MV-4-11 (cell line): ENCODE measurements around the gene AUTS2.

ENCODE experiments used
- DNase-seq: peaks from one replicate; lab custom pipeline; 2025; lab: John Stamatoyannopoulos, UW

Gene AUTS2

DNA sequence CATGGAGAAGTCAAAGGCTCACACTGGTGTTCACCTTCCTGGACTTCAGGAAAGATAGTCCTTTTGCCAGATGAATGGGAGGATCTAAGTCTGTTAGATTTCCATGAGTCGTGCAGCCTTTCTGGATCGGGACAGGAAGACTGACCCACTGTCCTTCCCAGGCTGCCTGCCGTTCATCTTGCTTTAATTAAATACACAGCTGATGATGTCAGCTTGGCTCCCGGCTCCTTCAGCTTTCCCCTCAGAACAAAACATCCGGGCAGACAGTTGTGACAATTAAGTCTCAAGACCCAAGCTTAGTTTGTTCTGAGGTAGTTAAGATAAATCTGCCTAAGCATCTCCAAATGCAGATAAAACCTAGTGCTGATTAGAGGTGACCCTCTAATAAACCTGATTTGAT is 58.6 kb downstream of the AUTS2 start:
- DNase-seq, result no peak

GRCh38 chr7:69657331-69657730 is 59.1 kb downstream of the AUTS2 start:
- DNase-seq, result no peak

DNA sequence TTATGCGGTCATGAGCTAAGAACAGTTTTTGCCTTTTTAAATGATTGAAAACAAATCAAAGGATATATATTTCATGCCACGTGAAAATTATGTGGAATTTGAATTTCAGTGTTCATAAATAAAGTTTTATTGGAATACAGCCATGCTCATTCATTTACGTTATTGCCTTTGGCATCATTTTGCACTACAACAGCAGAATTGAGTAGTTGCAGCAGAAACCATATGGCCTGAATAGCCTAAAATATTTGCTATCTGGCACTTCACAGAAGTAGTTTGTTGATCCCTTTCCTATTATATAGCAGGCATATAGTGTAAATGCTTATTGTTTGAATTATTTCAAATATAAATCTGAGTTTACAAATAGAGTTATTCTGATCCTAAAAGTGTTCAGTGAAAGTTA is 59.7 kb downstream of the AUTS2 start:
- DNase-seq, result no peak

DNA sequence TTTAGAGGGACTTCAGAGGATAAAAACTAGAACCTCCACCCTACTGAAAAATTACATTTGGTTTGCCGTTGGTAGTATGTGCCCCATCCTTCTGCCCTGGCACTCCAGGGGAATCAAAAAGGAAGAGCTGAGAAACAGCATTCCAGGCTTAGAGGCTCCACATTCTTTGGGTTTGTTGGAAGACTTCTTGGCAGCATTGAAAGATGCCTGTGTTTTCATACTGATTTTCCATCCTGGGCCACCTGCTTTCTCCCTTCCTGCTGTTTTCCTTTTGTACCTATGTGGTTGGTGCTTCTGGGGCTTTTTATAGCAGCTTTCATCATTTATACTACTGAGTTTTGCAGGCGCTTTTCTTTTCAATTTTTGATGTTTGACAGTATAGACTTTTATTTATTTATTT is 61.7 kb downstream of the AUTS2 start:
- DNase-seq, result no peak

- DNase-seq, result no peak
Measured at GRCh38 chr7:69661342-69661741, 63.1 kb downstream of the AUTS2 start.

GRCh38 chr7:69663911-69664832 is 65.9 kb downstream of the AUTS2 start:
- no peak for DNase-seq

DNA sequence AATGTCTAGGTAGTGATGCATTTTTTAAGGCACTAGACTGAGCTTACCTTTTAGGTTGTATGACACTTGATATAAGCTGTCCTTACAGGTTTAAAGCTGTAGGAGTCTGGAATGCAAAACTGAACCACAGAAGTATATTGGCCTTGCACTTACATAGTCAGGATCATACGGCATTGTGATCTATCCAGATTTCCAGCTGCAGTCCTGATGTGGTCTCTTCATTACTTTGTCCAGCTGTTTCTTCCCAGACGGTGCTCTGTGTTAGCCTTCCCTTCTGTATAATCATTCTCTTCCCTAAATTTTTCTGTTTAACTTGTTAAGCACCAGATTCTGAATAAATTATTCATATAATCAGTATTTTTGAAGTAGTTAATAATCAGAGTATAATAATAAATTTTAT is 67.1 kb downstream of the AUTS2 start:
- no peak for DNase-seq

- DNase-seq, result no peak
Measured at GRCh38 chr7:69668339-69668870, 70.1 kb downstream of the AUTS2 start.

- no peak for DNase-seq
Measured at GRCh38 chr7:69670701-69671100, 72.4 kb downstream of the AUTS2 start.

GRCh38 chr7:69673074-69673473 is 74.8 kb downstream of the AUTS2 start:
- DNase-seq, result no peak

- DNase-seq, result no peak
Measured at GRCh38 chr7:69674701-69675182, 76.5 kb downstream of the AUTS2 start.

GRCh38 chr7:69676247-69676646 is 78.0 kb downstream of the AUTS2 start:
- DNase-seq, result no peak

DNA sequence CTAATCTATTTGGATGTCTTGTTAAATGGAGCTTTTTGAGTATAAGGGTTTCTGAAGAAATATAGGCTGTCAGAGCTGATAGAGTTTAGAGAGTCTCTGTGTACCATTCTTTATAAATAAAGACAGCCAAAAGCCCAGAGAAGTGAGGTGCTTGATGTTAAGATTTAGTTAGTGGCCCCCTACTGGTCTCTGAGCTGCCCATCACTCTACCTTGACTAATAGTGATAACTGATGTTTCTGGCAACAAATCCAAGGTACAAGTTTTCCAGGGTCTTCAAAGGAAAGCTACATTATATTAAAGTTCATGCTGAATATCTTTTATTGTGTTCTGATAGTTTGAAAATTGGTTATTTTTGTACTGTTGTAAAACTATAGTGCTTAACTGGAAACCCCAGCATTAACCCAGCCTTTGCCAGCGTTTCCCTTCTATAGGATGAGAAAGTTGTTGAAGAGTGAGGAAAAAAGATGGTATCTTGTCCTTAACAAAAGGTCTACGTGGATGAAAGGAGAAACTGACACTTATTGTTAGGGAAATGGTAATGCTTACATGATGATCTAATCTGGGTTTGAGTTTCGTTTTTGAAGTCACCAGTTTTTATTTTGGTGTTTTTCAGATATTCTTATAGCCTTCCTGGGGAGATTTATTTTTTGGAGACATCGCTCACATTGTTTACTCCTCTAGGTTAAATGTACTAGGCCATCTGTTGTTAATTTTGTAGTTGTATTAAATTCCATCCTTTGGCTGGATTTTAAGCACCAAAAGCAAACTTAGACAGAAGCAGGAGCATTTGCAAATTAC is 79.0 kb downstream of the AUTS2 start:
- no peak for DNase-seq

DNA sequence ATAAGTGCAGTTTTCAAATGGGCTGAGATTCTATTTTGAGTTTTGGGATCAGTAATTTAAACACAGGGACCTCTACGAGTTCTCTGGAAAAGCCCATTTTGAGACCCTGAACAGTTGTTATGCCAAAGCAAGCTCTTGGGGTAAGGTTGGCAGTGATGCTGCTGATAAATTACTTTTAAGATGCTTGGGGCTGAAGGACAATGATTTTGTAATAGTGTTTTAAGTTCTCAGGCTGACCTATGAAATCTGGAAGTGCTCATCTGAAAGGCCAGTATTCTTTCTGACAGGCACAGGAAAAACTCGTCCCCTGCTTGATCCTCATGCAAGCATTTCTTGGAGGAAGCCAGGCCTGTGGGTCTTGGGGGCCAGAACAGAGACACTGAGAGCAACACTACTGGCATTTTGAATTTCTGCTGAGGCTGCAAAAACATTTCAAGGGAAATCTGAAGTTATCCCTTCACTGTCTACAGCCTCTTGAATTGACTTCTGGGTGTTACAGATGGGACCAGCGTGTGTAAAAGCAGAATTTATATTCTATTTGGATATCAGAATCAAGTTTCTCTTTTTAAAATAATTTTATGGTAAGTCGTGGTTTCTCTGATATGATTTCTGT is 79.7 kb downstream of the AUTS2 start:
- no peak for DNase-seq

- peak; percentile 54 for DNase-seq
Measured at GRCh38 chr7:69678494-69679187, 80.4 kb downstream of the AUTS2 start.

GRCh38 chr7:69681181-69681580 is 82.9 kb downstream of the AUTS2 start:
- DNase-seq, result no peak

DNA sequence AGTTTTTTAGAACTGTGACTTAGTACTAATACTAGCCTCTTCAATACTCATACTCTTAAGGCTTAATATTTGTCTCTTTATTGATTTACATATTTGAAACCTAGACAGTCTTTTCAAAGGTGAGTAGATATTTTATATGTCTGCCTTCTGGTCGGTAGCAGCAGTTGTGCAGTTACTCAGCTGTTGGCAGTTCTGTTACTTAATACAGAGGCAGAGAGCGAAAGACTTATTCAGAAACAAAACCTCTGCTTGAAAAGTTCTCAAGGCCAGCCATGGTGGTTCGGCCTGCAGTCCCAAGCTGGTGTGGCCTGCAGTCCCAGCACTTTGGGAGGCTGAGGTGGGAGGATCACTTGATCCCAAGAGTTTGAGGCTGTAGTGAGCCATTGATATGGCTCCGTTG is 84.2 kb downstream of the AUTS2 start:
- DNase-seq, result peak; percentile 54

- DNase-seq, result no peak
Measured at GRCh38 chr7:69683002-69683401, 84.7 kb downstream of the AUTS2 start.

DNA sequence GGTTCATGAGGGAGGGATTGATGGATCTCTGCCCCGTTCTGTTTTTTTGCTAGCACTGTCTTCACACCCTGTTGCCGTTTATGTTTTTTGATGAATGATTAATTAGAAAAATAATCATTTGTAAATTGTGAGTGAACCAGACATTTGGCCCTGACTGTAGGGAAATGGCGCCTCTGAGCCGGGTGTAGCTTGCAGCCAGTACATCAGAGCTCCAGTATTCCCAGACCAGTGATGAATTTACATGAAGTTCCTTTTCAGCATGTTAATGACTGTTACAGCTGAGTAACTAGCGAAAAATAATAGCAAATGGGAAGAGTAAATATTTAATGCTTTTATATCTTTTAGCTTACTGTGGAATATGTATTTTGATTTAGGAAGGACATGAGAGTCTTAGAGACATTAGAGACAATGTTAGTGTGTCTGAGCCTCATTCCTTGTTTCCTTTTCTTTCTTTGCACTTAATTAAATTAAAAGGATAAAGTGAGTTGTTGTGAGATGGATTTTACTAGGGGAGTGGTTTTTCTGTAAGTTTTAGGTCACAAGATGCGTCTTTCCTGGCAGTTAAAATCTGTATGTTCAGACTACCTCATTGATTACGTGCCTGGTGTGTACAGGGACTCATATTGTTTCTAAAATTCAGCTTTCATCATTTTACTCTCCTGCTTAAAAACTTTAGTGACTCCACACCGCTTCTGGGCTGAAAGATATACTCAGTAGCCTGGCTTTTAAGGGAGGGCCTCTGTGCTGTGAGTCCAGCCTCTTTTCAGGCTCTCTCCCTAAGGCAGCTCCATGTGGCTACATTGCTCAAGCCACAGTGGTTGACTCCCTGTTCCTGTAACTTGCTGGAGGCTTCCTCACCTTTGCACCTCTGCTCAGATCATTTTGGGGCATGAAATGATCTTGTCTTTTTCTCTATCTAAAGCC is 86.4 kb downstream of the AUTS2 start:
- DNase-seq, result peak; percentile 16

DNA sequence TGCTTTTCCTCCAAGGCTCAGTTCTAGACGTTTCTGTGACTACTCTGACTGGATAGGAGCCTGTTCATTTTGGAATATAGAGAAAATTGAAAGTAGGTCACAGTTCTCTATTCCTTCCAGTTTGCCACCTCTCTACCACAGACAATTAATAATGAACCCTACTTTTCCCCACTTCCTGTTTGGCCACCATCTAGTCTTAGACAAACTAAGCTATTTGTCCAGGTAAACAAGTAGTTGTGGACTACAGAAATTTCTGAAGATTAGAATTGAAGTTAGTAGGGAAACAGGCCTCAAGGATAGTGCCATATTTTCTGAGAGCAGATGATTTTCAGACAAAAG is 87.0 kb downstream of the AUTS2 start:
- peak; percentile 16 for DNase-seq

DNA sequence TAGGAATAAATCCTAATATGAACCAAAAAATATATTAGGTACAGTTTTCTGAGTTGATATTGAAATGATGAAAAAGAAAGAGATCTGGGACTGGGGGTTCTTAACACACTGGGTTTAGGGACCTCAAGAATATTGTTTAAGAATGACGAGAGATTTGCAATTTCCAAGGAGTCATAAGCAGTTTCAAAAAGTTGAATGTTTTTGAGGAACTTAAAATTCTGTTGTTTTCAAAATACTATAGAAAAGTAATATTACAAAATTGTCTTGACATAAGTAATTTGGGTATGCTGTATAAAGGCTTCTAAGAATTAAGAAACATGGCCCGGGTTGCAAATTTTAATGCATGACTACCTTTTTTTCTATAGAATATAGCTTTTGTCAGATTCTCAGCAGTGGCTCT is 88.1 kb downstream of the AUTS2 start:
- no peak for DNase-seq
